H1 (cell line): ENCODE data around the gene MBD3L2. TPM values are rescaled to one million over a fixed set of nuclear protein-coding genes. Genes with fewer than 3 reads are reported as not detected.

Experiments
- CTCF ChIA-PET: fragments of 300-600 bp; sonication (Branson Sonifier 250); formaldehyde crosslinking; loops from one replicate; lab custom pipeline; 2021; ENCODE audit not compliant: partially characterized antibody; lab: Charles Lee
- POLR2A ChIA-PET: fragments of 300-600 bp; sonication (Branson Sonifier 250); formaldehyde crosslinking; loops from one replicate; lab custom pipeline; 2021; ENCODE audit warnings: inconsistent platforms; ENCODE audit not compliant: partially characterized antibody; lab: Charles Lee
- DNase-seq, 2 experiments: peaks; one replicate each; pipeline versions ENCODE4 v3.0.0 to v3.0.0-alpha.2; 2010 to 2022; ENCODE audit warnings: low spot score in 2 of 2, low read depth in 1 of 2, mixed read lengths in 1 of 2
- FAIRE-seq: peaks from 2 replicates; lab custom pipeline; 2011; peaks lifted over from hg19 to GRCh38; lab: Jason Lieb, UNC
- H2AFZ ChIP-seq: 2 replicates; pipeline ENCODE4 v1.8.1; 2012; ENCODE audit warnings: low read length, inconsistent platforms
- H2AK5ac ChIP-seq: 2 replicates; pipeline ENCODE4 v1.6.1; 2013; ENCODE audit warnings: low read depth, low read length
- H2BK120ac ChIP-seq: replicated peaks from 2 replicates; pipeline ENCODE3; 2013; ENCODE audit warnings: low read depth, low read length, inconsistent platforms
- H2BK12ac ChIP-seq: 2 replicates; pipeline ENCODE4 v1.6.1; 2013; ENCODE audit warnings: low read depth, low read length
- H2BK15ac ChIP-seq: 2 replicates; pipeline ENCODE4 v1.6.1; 2013; ENCODE audit warnings: low read length
- H2BK20ac ChIP-seq: 2 replicates; pipeline ENCODE4 v1.6.1; 2013; ENCODE audit warnings: low read length
- H2BK5ac ChIP-seq: 2 replicates; pipeline ENCODE4 v1.6.1; 2013; ENCODE audit warnings: low read depth, low read length
- H3K14ac ChIP-seq: 2 replicates; pipeline ENCODE4 v1.6.1; 2013; ENCODE audit warnings: inconsistent platforms; ENCODE audit not compliant: insufficient read length
- H3K18ac ChIP-seq: 2 replicates; pipeline ENCODE4 v1.6.1; 2013; ENCODE audit warnings: low read length; ENCODE audit errors: extremely low read depth
- H3K23ac ChIP-seq: 2 replicates; pipeline ENCODE4 v1.6.1; 2013; ENCODE audit warnings: inconsistent platforms; ENCODE audit not compliant: insufficient read length
- H3K23me2 ChIP-seq: 2 replicates; pipeline ENCODE4 v1.6.1; 2013; ENCODE audit warnings: low read depth, low read length
- H3K27ac ChIP-seq: 2 replicates; pipeline ENCODE4 v1.6.1; 2011; ENCODE audit warnings: low read depth, low read length, inconsistent platforms
- H3K27me3 ChIP-seq, 4 experiments: replicated peaks in 1 of 4; 1 replicate in 1 of 4; 2 replicates in 3 of 4; pipeline versions ENCODE4 v1.6.1 to v1.8.1; 2011 to 2013; ENCODE audit warnings: low read length in 3 of 4, mild to moderate bottlenecking in 3 of 4, inconsistent platforms in 2 of 4, mixed read lengths in 2 of 4, moderate library complexity in 1 of 4; ENCODE audit not compliant: control insufficient read depth in 3 of 4, insufficient read depth in 3 of 4; ENCODE audit errors: extremely low read depth in 1 of 4
- H3K36me3 ChIP-seq, 4 experiments: 2 replicates each; pipeline versions ENCODE4 v1.6.1 to v1.8.1; 2011 to 2013; ENCODE audit warnings: mild to moderate bottlenecking in 4 of 4, low read length in 3 of 4, moderate library complexity in 2 of 4, control low read depth in 1 of 4, inconsistent platforms in 1 of 4; ENCODE audit not compliant: insufficient read depth in 4 of 4, control insufficient read depth in 2 of 4
- H3K4ac ChIP-seq: replicated peaks from 2 replicates; pipeline ENCODE3; 2013; ENCODE audit warnings: low read length, low read depth, mixed read lengths, inconsistent platforms; ENCODE audit not compliant: insufficient read length
- H3K4me1 ChIP-seq, 4 experiments: replicated peaks in 1 of 4; 1 replicate in 1 of 4; 2 replicates in 3 of 4; pipeline versions ENCODE4 v1.6.1 to v1.8.1; 2011 to 2013; ENCODE audit warnings: low read length in 3 of 4, inconsistent platforms in 2 of 4, mixed read lengths in 1 of 4; ENCODE audit not compliant: insufficient read depth in 4 of 4, control insufficient read depth in 3 of 4
- H3K4me2 ChIP-seq, 2 experiments: 2 replicates each; pipeline versions ENCODE4 v1.6.1 to v1.8.1; 2011 to 2013; ENCODE audit warnings: low read depth in 2 of 2, low read length in 2 of 2, control low read depth in 1 of 2, inconsistent platforms in 1 of 2, mild to moderate bottlenecking in 1 of 2; ENCODE audit not compliant: insufficient read depth in 1 of 2
- H3K4me3 ChIP-seq, 4 experiments: fragments of 200-600, 300-600 bp in 1 of 4; sonication (generic), shearing (Covaris generic), sonication (Bioruptor Twin) in 1 of 4; 2 replicates each; pipeline versions ENCODE4 v1.5.1 to v1.8.1; 2011 to 2016; ENCODE audit warnings: low read length in 4 of 4, low read depth in 3 of 4, control low read depth in 2 of 4, inconsistent platforms in 2 of 4, mild to moderate bottlenecking in 2 of 4, mixed read lengths in 1 of 4, moderate library complexity in 1 of 4; ENCODE audit not compliant: insufficient read depth in 2 of 4; ENCODE audit errors: extremely low read depth in 1 of 4
- H3K56ac ChIP-seq: replicated peaks from 2 replicates; pipeline ENCODE3; 2013; ENCODE audit warnings: low read depth, mild to moderate bottlenecking, mixed read lengths, low read length, inconsistent platforms; ENCODE audit not compliant: insufficient read length
- H3K79me1 ChIP-seq: 2 replicates; pipeline ENCODE4 v1.6.1; 2013; ENCODE audit warnings: low read depth, low read length, control low read depth
- H3K79me2 ChIP-seq, 2 experiments: 2 replicates each; pipeline versions ENCODE4 v1.6.1 to v1.8.1; 2012 to 2013; ENCODE audit warnings: low read length in 2 of 2, mild to moderate bottlenecking in 2 of 2, inconsistent platforms in 1 of 2; ENCODE audit not compliant: insufficient read depth in 2 of 2, control insufficient read depth in 1 of 2
- H3K9ac ChIP-seq, 4 experiments: replicated peaks in 1 of 4; 1 replicate in 1 of 4; 2 replicates in 3 of 4; pipeline versions ENCODE4 v1.6.1 to v1.8.1; 2011 to 2013; ENCODE audit warnings: low read depth in 3 of 4, low read length in 3 of 4, control low read depth in 2 of 4, mild to moderate bottlenecking in 2 of 4, moderate library complexity in 2 of 4, inconsistent platforms in 1 of 4; ENCODE audit errors: extremely low read depth in 1 of 4
- H3K9me3 ChIP-seq, 2 experiments: 2 replicates each; pipeline versions ENCODE4 v1.6.1 to v1.8.1; 2012 to 2013; ENCODE audit warnings: mild to moderate bottlenecking in 2 of 2, moderate library complexity in 2 of 2, control low read depth in 1 of 2, inconsistent platforms in 1 of 2, low read depth in 1 of 2, low read length in 1 of 2, mixed read lengths in 1 of 2; ENCODE audit not compliant: insufficient read depth in 2 of 2
- H4K20me1 ChIP-seq, 2 experiments: replicated peaks in 1 of 2; 2 replicates each; pipeline versions ENCODE3 to v1.8.1; 2011 to 2013; ENCODE audit warnings: inconsistent platforms in 2 of 2, low read length in 2 of 2, mild to moderate bottlenecking in 1 of 2; ENCODE audit not compliant: insufficient read depth in 2 of 2, control insufficient read depth in 1 of 2
- H4K5ac ChIP-seq: 2 replicates; pipeline ENCODE4 v1.6.1; 2013; ENCODE audit warnings: low read length, low read depth, mixed read lengths, inconsistent platforms; ENCODE audit not compliant: insufficient read length
- H4K8ac ChIP-seq: 2 replicates; pipeline ENCODE4 v1.8.0; 2013; ENCODE audit warnings: mild to moderate bottlenecking, moderate library complexity, low read length, inconsistent platforms; ENCODE audit not compliant: insufficient read depth; ENCODE audit errors: extremely low read depth
- H4K91ac ChIP-seq: replicated peaks from 2 replicates; pipeline ENCODE3; 2013; ENCODE audit warnings: low read length, mixed read lengths, inconsistent platforms; ENCODE audit not compliant: insufficient read length
- ASH2L ChIP-seq: fragments of 200-600, 300-600 bp; sonication (generic); IDR thresholded peaks from one replicate; pipeline ENCODE4 v1.7.1; 2017; ENCODE audit warnings: low read length
- ATF3 ChIP-seq: IDR thresholded peaks from 2 replicates; pipeline ENCODE4 v1.6.1; 2011; ENCODE audit warnings: low read depth, mild to moderate bottlenecking, low read length; ENCODE audit not compliant: insufficient read depth
- CHD1 ChIP-seq: IDR thresholded peaks from 2 replicates; pipeline ENCODE4 v1.6.1; 2012; ENCODE audit warnings: low read depth, low read length, improper control_type of control experiment
- E2F6 ChIP-seq: IDR thresholded peaks from 2 replicates; pipeline ENCODE4 v1.6.1; 2012; ENCODE audit warnings: inconsistent platforms
- HDAC2 ChIP-seq, 2 experiments: fragments of 300-600 bp in 1 of 2; sonication (generic) in 1 of 2; IDR thresholded peaks; 2 replicates each; pipeline ENCODE4 v1.6.1; 2011 to 2012; ENCODE audit warnings: low read depth in 2 of 2, low read length in 2 of 2, mild to moderate bottlenecking in 2 of 2, moderate library complexity in 2 of 2, borderline replicate concordance in 1 of 2, inconsistent platforms in 1 of 2
- NANOG ChIP-seq: IDR thresholded peaks from 2 replicates; pipeline ENCODE4 v1.6.1; 2011; ENCODE audit warnings: low read length, low read depth, mild to moderate bottlenecking, inconsistent platforms; ENCODE audit not compliant: insufficient read depth, poor library complexity, severe bottlenecking
- NRF1 ChIP-seq: IDR thresholded peaks from 2 replicates; pipeline ENCODE4 v1.6.1; 2011; ENCODE audit warnings: mild to moderate bottlenecking, low read depth, low read length, improper control_type of control experiment
- RBBP5 ChIP-seq: IDR thresholded peaks from 2 replicates; pipeline ENCODE4 v1.7.1; 2012; ENCODE audit warnings: low read depth, mild to moderate bottlenecking, inconsistent platforms, low read length, moderate library complexity, borderline replicate concordance
- TAF1 ChIP-seq: IDR thresholded peaks from 2 replicates; pipeline ENCODE4 v1.6.1; 2011; ENCODE audit warnings: mild to moderate bottlenecking, low read depth, low read length
- USF2 ChIP-seq: IDR thresholded peaks from 2 replicates; pipeline ENCODE4 v1.6.1; 2011; ENCODE audit warnings: low read length, improper control_type of control experiment
- ZNF274 ChIP-seq: IDR thresholded peaks from 2 replicates; pipeline ENCODE4 v1.7.0; 2012; ENCODE audit warnings: low read length, borderline replicate concordance; ENCODE audit errors: extremely low read depth
- WGBS, 2 experiments: shearing (Covaris generic) in 1 of 2; methylation state at CpG; one replicate each; pipeline versions ENCODE4 v1.1.6 to v1.1.7; 2013 to 2015; ENCODE audit warnings: low lambda C conversion rate in 2 of 2, mixed read lengths in 2 of 2, inconsistent platforms in 1 of 2, low coverage in 1 of 2, missing lambda C conversion rate in 1 of 2; ENCODE audit not compliant: insufficient replicate concordance in 2 of 2, insufficient coverage in 1 of 2, insufficient read length in 1 of 2; ENCODE audit errors: extremely low coverage in 1 of 2, missing lambda C conversion rate in 1 of 2; 5-methylcytosine and 5-hydroxymethylcytosine counted together
- polyA plus RNA-seq, 7 experiments: library from polyadenylated mRNA; depleted of rRNA in 3 of 7; stranded (reverse) in 5 of 7; unstranded in 2 of 7; fragments of >200 nt in 5 of 7; fragments of 200-250 nt in 2 of 7; gene quantifications; 1 replicate in 5 of 7; 2 replicates in 1 of 7; 4 replicates in 1 of 7; pipeline versions ENCODE4 v1.2.1 to v1.2.3, GENCODE V29; 2011 to 2013; ENCODE audit warnings: missing spikeins in 2 of 7, mixed read lengths in 2 of 7
- total RNA-seq: library from RNA; stranded (reverse); fragmentation: NEBNext Ultra II Directional; extraction: Animal tissue kit (Norgen Biotek cat#: 25700); gene quantifications from 2 replicates; pipeline ENCODE4 v1.2.1, GENCODE V29; 2021

MBD3L2 gene
- total and polyA plus RNA-seq, 2 of the 8 experiments (the other 6 are each of a cell fraction or from before 2014, with no cell fraction given) = not detected

GRCh38 chr19:7006135-7006704, 42.9 kb upstream of the MBD3L2 start:
- Histone ChIP-seq H3K79me2 (no peaks in the 10 kb centered on the region), H3K4me3 (no peak overlapping the region), H3K9me3 (peaks cover 46 to 55% of the 10 kb centered on the region in 2 experiments), H3K4me2 (no peak overlapping the region), H4K8ac (no peak overlapping the region), H2BK120ac (no peak overlapping the region), H3K23me2 (no peaks in the 10 kb centered on the region), H2AFZ (no peak overlapping the region), H3K36me3 (no peaks in the 10 kb centered on the region), H3K18ac (no peak overlapping the region), H2BK20ac (no peak overlapping the region), H3K56ac (no peak overlapping the region), H3K27me3 (no peaks in the 10 kb centered on the region), H2BK15ac (no peak overlapping the region), H3K4ac (no peak overlapping the region), H3K79me1 (no peaks in the 10 kb centered on the region), H2AK5ac (no peak overlapping the region), H2BK5ac (no peak overlapping the region), H3K27ac (no peak overlapping the region), H4K20me1 (no peaks in the 10 kb centered on the region), H3K23ac (no peak overlapping the region), H3K14ac (no peak overlapping the region), H3K4me1 (no peaks in the 10 kb centered on the region), H4K5ac (no peak overlapping the region), H4K91ac (no peak overlapping the region), H3K9ac (no peak overlapping the region), H2BK12ac (no peak overlapping the region)
- CTCF ChIA-PET = no interaction called here
- FAIRE-seq (no peak), DNase-seq (no peak)
- WGBS, 2 experiments = 73% methylated on average over 11 of the region's 11 CpGs; no CpG with 5 or more reads in 1 of the 2 experiments
- POLR2A ChIA-PET = no interaction called here
- no peak for TF ChIP-seq USF2
- TF ChIP-seq NANOG = no peak
- TF ChIP-seq ZNF274 = no peak
- no peak for TF ChIP-seq HDAC2 (IDR thresholded peaks at IDR 0.05; ENCODE audit: borderline replicate concordance in 1 of 2, low read depth in 2 of 2, low read length in 2 of 2)
- TF ChIP-seq NRF1 = no peak
- no peak for TF ChIP-seq ATF3
- TF ChIP-seq RBBP5 = no peak
- no peak for TF ChIP-seq ASH2L
- no peak for TF ChIP-seq CHD1
- TF ChIP-seq E2F6 = no peak
- TF ChIP-seq TAF1 = no peak
